GM21737 (cell line): ENCODE data around the gene BCAS3.

ENCODE experiments used
- ATAC-seq: cut with Tn5 transposase; IDR thresholded peaks from one replicate; pipeline ENCODE4 v1.9.1; 2021; ENCODE audit warnings: mild to moderate bottlenecking, moderate library complexity; ENCODE audit not compliant: unreplicated experiment

BCAS3 gene

GRCh38 chr17:61388561-61389356, 711.1 kb downstream of the BCAS3 start:
- ATAC-seq, result no peak

GRCh38 chr17:61389670-61390478, 712.2 kb downstream of the BCAS3 start:
- ATAC-seq, result no peak

- ATAC-seq, result no peak
Measured at GRCh38 chr17:61390479-61390791, 712.8 kb downstream of the BCAS3 start.

GRCh38 chr17:61391595-61392291, 714.1 kb downstream of the BCAS3 start:
- no peak for ATAC-seq

GRCh38 chr17:61392679-61393078, 715.0 kb downstream of the BCAS3 start:
- no peak for ATAC-seq

GRCh38 chr17:61393550-61393903, 715.9 kb downstream of the BCAS3 start:
- no peak for ATAC-seq

- ATAC-seq, result no peak
Measured at GRCh38 chr17:61393904-61394629, 716.4 kb downstream of the BCAS3 start.

- no peak for ATAC-seq
Measured at GRCh38 chr17:61394630-61395408, 717.2 kb downstream of the BCAS3 start.

- ATAC-seq, result no peak
Measured at GRCh38 chr17:61395409-61395982, 717.8 kb downstream of the BCAS3 start.

- ATAC-seq, result no peak
Measured at GRCh38 chr17:61395983-61396585, 718.4 kb downstream of the BCAS3 start.

- no peak for ATAC-seq
Measured at GRCh38 chr17:61396586-61397085, 719.0 kb downstream of the BCAS3 start.

- no peak for ATAC-seq
Measured at GRCh38 chr17:61397086-61397842, 719.6 kb downstream of the BCAS3 start.

GRCh38 chr17:61398721-61399130, 721.1 kb downstream of the BCAS3 start:
- no peak for ATAC-seq

- no peak for ATAC-seq
Measured at GRCh38 chr17:61399131-61400065, 721.7 kb downstream of the BCAS3 start, which contains the start of gene TBX2. TBX2 (plus strand) TSS chr17:61399843; CDS start chr17:61400177, 334 bp downstream.

GRCh38 chr17:61400066-61400716, 722.5 kb downstream of the BCAS3 start:
- no peak for ATAC-seq

GRCh38 chr17:61400717-61401388, 723.2 kb downstream of the BCAS3 start:
- ATAC-seq, result no peak
